GM23338 (cell line): ENCODE data around the gene CAPN14. TPM values are rescaled to one million over a fixed set of nuclear protein-coding genes. Genes with fewer than 3 reads are reported as not detected.
A peak's percentile ranks its signal among the peaks of the same experiment; 100 is the strongest.

ENCODE experiments used
- ATAC-seq: fragments of 200-7000 bp; cut with Tn5 transposase; 3 replicates; pipeline ENCODE4 v1.9.1; 2020
- DNase-seq: peaks from one replicate; pipeline ENCODE4 v3.0.0-alpha.2; 2015; ENCODE audit warnings: low spot score
- H2AFZ ChIP-seq: fragments of 200-600 bp; sonication (generic); 2 replicates; pipeline ENCODE4 v1.8.0; 2016; ENCODE audit warnings: antibody characterized with exemption, mild to moderate bottlenecking, moderate library complexity
- H3F3A ChIP-seq: fragments of 200-600 bp; sonication (generic); replicated peaks from 2 replicates; pipeline ENCODE4 v1.8.0; 2017; ENCODE audit warnings: antibody characterized with exemption, mixed run types, low read depth
- H3K27ac ChIP-seq: fragments of 200-600 bp; sonication (generic); 2 replicates; pipeline ENCODE4 v1.6.1; 2016; ENCODE audit warnings: low read depth
- H3K27me3 ChIP-seq: fragments of 200-600 bp; sonication (generic); 2 replicates; pipeline ENCODE4 v1.8.0; 2016; ENCODE audit warnings: mild to moderate bottlenecking, mixed run types, moderate library complexity; ENCODE audit not compliant: insufficient read depth
- H3K36me3 ChIP-seq: fragments of 200-600 bp; sonication (generic); 2 replicates; pipeline ENCODE4 v1.8.0; 2016; ENCODE audit warnings: mild to moderate bottlenecking; ENCODE audit not compliant: insufficient read depth
- H3K4me1 ChIP-seq: fragments of 200-600 bp; sonication (generic); 2 replicates; pipeline ENCODE4 v1.8.0; 2016; ENCODE audit warnings: mild to moderate bottlenecking, moderate library complexity; ENCODE audit not compliant: insufficient read depth
- H3K4me2 ChIP-seq: fragments of 200-600 bp; sonication (generic); 2 replicates; pipeline ENCODE4 v1.7.1; 2017; ENCODE audit warnings: mixed run types
- H3K4me3 ChIP-seq: fragments of 200-600 bp; sonication (generic); 2 replicates; pipeline ENCODE4 v1.6.1; 2016; ENCODE audit warnings: mixed run types
- H3K79me2 ChIP-seq: fragments of 200-600 bp; sonication (generic); replicated peaks from 2 replicates; pipeline ENCODE4 v1.8.0; 2017; ENCODE audit warnings: mild to moderate bottlenecking; ENCODE audit not compliant: insufficient read depth
- H3K9me2 ChIP-seq: fragments of 200-600 bp; sonication (generic); 2 replicates; pipeline ENCODE4 v1.8.0; 2017; ENCODE audit not compliant: insufficient read depth
- H4K20me1 ChIP-seq: fragments of 200-600 bp; sonication (generic); replicated peaks from 2 replicates; pipeline ENCODE4 v1.8.0; 2017; ENCODE audit warnings: mild to moderate bottlenecking; ENCODE audit not compliant: insufficient read depth
- H3K27ac Mint-ChIP-seq: 2 replicates; pipeline ENCODE4 v1.8.0; 2020; ENCODE audit warnings: inconsistent platforms, mild to moderate bottlenecking, moderate library complexity, mixed read lengths
- H3K27me3 Mint-ChIP-seq: 3 replicates; pipeline ENCODE4 v1.8.0; 2022; ENCODE audit warnings: low read depth, mild to moderate bottlenecking, moderate library complexity, mixed read lengths, inconsistent platforms; ENCODE audit not compliant: insufficient read depth, poor library complexity
- H3K36me3 Mint-ChIP-seq: 3 replicates; pipeline ENCODE4 v1.8.0; 2021; ENCODE audit warnings: low read depth, mild to moderate bottlenecking, inconsistent platforms, moderate library complexity, mixed read lengths
- H3K4me1 Mint-ChIP-seq: 3 replicates; pipeline ENCODE4 v1.8.0; 2020; ENCODE audit warnings: mild to moderate bottlenecking, inconsistent platforms, mixed read lengths
- H3K4me3 Mint-ChIP-seq: 3 replicates; pipeline ENCODE4 v1.8.0; 2021; ENCODE audit warnings: moderate library complexity, mild to moderate bottlenecking, inconsistent platforms, mixed read lengths
- H3K9me3 Mint-ChIP-seq: 3 replicates; pipeline ENCODE4 v1.8.0; 2020; ENCODE audit warnings: moderate library complexity, mild to moderate bottlenecking, inconsistent platforms, mixed read lengths
- CREB1 ChIP-seq: fragments of 250-450 bp; sonication (Bioruptor Pico); IDR thresholded peaks from 2 replicates; pipeline ENCODE4 v1.5.0; 2020; ENCODE audit warnings: low read depth, mild to moderate bottlenecking, moderate library complexity
- EZH2 ChIP-seq: fragments of 200-600 bp; sonication (generic); IDR thresholded peaks from one replicate; pipeline ENCODE4 v1.8.0; 2017; ENCODE audit warnings: antibody characterized with exemption, mild to moderate bottlenecking, low read depth; ENCODE audit not compliant: unreplicated experiment
- NANOG ChIP-seq: IDR thresholded peaks from 2 replicates; pipeline ENCODE4 v1.6.1; 2016; ENCODE audit warnings: antibody characterized with exemption, borderline replicate concordance
- STAT1 ChIP-seq: IDR thresholded peaks from one replicate; pipeline ENCODE4 v1.6.1; 2016; ENCODE audit warnings: antibody characterized with exemption; ENCODE audit not compliant: unreplicated experiment
- ZNF331 ChIP-seq: fragments of 250-450 bp; sonication (Bioruptor Pico); IDR thresholded peaks from 2 replicates; pipeline ENCODE4 v1.5.0; 2020; ENCODE audit warnings: low read depth, mild to moderate bottlenecking, moderate library complexity
- polyA plus RNA-seq: library from polyadenylated mRNA; unstranded; fragments of >200 nt; fragmentation: Nextera tagmentation; extraction: Ambion mirVana; gene quantifications from 2 replicates; pipeline ENCODE4 v1.2.1, GENCODE V29; 2016
- total RNA-seq: library from RNA; depleted of rRNA; stranded (reverse); fragments of >200 nt; shearing (Covaris generic); gene quantifications from 2 replicates; pipeline ENCODE4 v1.2.3, GENCODE V29; 2014
- TF ChIP-seq, protein P1 (sequence below): fragments of 250-450 bp; sonication (Bioruptor Pico); IDR thresholded peaks from 2 replicates; pipeline ENCODE4 v1.5.0; 2020; ENCODE audit warnings: mild to moderate bottlenecking, moderate library complexity

The CAPN14 gene
- total and polyA plus RNA-seq, 2 experiments from 2014 or later, result 0.15 TPM; not detected in 1

DNA sequence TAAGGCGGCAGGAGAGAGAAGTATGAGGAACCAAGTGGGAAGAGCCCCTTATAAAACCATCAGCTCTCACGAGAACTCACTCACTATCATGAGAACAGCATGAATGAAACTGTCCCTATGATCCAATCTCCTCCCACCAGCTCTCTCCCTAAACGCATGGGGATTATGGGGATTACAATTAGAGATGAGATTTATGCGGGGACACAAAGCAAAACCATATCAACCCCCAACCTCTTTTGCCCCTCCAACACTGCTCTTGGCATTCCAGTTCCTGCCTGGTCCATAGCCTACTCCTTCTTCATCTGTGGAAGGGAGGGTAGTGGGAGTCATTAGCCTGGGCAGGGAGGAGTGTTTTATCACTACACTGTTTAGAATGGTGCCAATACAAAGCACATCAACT, 15.3 kb upstream of the CAPN14 start:
- Mint-ChIP-seq H3K4me1 (peaks cover 22% of the 10 kb centered on the region), H3K27ac (no peak overlapping the region), H3K27me3 (peaks cover 10% of the 10 kb centered on the region), H3K36me3 (no peaks in the 10 kb centered on the region), H3K9me3 (no peaks in the 10 kb centered on the region), H3K4me3 (no peak overlapping the region)
- no peak for TF ChIP-seq CREB1
- TF ChIP-seq ZNF331 (CRISPR knock-in tag), result no peak
- TF ChIP-seq, protein P1, sequence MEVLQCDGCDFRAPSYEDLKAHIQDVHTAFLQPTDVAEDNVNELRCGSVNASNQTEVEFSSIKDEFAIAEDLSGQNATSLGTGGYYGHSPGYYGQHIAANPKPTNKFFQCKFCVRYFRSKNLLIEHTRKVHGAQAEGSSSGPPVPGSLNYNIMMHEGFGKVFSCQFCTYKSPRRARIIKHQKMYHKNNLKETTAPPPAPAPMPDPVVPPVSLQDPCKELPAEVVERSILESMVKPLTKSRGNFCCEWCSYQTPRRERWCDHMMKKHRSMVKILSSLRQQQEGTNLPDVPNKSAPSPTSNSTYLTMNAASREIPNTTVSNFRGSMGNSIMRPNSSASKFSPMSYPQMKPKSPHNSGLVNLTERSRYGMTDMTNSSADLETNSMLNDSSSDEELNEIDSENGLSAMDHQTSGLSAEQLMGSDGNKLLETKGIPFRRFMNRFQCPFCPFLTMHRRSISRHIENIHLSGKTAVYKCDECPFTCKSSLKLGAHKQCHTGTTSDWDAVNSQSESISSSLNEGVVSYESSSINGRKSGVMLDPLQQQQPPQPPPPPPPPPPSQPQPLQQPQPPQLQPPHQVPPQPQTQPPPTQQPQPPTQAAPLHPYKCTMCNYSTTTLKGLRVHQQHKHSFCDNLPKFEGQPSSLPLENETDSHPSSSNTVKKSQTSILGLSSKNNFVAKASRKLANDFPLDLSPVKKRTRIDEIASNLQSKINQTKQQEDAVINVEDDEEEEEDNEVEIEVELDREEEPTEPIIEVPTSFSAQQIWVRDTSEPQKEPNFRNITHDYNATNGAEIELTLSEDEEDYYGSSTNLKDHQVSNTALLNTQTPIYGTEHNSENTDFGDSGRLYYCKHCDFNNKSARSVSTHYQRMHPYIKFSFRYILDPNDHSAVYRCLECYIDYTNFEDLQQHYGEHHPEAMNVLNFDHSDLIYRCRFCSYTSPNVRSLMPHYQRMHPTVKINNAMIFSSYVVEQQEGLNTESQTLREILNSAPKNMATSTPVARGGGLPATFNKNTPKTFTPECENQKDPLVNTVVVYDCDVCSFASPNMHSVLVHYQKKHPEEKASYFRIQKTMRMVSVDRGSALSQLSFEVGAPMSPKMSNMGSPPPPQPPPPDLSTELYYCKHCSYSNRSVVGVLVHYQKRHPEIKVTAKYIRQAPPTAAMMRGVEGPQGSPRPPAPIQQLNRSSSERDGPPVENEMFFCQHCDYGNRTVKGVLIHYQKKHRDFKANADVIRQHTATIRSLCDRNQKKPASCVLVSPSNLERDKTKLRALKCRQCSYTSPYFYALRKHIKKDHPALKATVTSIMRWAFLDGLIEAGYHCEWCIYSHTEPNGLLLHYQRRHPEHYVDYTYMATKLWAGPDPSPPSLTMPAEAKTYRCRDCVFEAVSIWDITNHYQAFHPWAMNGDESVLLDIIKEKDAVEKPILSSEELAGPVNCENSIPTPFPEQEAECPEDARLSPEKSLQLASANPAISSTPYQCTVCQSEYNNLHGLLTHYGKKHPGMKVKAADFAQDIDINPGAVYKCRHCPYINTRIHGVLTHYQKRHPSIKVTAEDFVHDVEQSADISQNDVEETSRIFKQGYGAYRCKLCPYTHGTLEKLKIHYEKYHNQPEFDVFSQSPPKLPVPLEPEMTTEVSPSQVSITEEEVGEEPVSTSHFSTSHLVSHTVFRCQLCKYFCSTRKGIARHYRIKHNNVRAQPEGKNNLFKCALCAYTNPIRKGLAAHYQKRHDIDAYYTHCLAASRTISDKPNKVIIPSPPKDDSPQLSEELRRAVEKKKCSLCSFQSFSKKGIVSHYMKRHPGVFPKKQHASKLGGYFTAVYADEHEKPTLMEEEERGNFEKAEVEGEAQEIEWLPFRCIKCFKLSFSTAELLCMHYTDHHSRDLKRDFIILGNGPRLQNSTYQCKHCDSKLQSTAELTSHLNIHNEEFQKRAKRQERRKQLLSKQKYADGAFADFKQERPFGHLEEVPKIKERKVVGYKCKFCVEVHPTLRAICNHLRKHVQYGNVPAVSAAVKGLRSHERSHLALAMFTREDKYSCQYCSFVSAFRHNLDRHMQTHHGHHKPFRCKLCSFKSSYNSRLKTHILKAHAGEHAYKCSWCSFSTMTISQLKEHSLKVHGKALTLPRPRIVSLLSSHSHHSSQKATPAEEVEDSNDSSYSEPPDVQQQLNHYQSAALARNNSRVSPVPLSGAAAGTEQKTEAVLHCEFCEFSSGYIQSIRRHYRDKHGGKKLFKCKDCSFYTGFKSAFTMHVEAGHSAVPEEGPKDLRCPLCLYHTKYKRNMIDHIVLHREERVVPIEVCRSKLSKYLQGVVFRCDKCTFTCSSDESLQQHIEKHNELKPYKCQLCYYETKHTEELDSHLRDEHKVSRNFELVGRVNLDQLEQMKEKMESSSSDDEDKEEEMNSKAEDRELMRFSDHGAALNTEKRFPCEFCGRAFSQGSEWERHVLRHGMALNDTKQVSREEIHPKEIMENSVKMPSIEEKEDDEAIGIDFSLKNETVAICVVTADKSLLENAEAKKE, result no peak
- TF ChIP-seq STAT1, result no peak
- TF ChIP-seq EZH2, result no peak
- TF ChIP-seq NANOG, result no peak
- Histone ChIP-seq H3K27me3 (peaks cover 10% of the 10 kb centered on the region), H3K27ac (no peak overlapping the region), H4K20me1 (no peaks in the 10 kb centered on the region; the same call in 1 of the 2 replicates), H2AFZ (peak overlapping the region; percentile 57; the same call in 1 of the 2 replicates), H3K4me2 (no peak overlapping the region), H3K79me2 (peaks cover 4% of the 10 kb centered on the region; the same call in 1 of the 2 replicates), H3K4me3 (no peak overlapping the region), H3F3A (no peaks in the 10 kb centered on the region), H3K36me3 (no peaks in the 10 kb centered on the region; the same call in 1 of the 2 replicates), H3K9me2 (no peaks in the 10 kb centered on the region), H3K4me1 (peaks cover 16% of the 10 kb centered on the region)
- no peak for DNase-seq
- ATAC-seq, result no peak
